Muscle of arm (tissue), 12 donors: ENCODE results near the gene NPLOC4. TPM values are rescaled to one million over a fixed set of nuclear protein-coding genes. Genes with fewer than 3 reads are reported as not detected.

Experiments
- DNase-seq: peaks from one replicate; pipeline ENCODE4 v3.0.0-alpha.2; 2013
- polyA plus RNA-seq, 12 donors: library from polyadenylated mRNA; unstranded; fragments of 120-200 nt; gene quantifications; one replicate each; pipeline ENCODE4 v1.2.1, GENCODE V29; 2013; ENCODE audit not compliant: insufficient read length in 12 of 12

NPLOC4 gene
- polyA plus RNA-seq, 12 donors: 48.7 to 63.7 (median 58.9) TPM; not detected in 1

DNA sequence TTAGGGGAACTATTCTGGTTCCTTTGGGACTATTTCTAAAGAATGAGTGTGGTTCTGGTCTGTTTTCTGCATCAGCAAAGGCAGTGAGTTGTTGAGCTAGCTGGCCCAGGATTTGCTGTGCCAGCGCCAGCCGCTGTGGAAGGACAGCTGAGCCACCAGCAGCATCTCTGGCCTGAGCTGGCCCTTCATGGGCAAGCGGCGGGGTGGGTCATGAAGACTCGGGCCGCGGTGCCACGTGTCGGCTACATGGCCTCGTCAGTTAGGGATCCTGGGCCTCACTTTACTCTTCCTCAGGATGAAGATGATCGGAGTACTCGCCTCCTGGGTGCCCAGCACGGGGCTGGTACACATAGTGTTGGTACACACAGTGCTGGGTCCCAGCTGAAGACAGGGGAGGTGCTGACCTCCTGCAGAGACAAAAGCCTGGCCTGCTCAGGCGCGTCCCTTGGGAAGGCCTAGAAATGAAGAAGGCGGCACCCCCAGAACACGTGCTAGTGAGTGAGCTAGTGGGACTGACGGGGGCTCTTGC is 66.9 kb downstream of the NPLOC4 start:
- no peak for DNase-seq

DNA sequence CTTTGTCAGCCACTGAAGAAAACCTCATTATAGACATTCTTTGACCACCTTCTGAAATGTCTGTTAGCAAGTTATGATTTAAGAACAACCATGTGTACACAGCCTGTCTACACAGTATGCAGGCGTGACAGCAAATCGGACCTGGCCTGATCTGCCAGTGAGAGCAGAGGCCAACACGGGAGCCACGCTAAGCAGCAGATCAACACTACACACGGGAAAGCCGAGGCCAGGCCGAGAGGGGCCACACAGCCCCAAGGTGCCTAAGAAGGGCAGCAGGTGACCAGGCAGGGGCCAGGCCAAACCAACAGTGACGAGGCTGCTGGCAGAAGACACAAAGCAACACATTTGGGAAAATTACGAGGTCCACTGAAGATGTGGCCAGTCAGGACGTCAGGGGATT is 68.5 kb downstream of the NPLOC4 start:
- DNase-seq: no peak

DNA sequence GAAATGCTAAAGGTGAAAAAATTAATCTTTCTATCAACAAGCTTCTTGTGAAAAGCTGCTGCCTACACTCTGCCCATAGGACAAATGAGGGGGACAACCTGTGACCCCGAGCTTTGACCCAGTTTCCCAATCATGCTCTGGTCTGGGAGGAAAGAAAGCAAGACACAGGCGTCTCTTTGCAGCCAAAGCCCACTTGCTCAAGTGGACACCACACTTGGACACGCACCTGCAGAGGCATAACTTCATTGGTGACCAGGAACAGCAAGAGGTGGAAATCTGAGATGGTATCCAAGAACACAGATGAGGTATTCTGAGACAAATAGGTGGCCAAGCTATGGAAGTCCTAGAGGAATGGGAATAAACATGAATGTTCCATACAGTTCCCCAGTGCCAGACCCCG is 69.7 kb downstream of the NPLOC4 start:
- no peak for DNase-seq

DNA sequence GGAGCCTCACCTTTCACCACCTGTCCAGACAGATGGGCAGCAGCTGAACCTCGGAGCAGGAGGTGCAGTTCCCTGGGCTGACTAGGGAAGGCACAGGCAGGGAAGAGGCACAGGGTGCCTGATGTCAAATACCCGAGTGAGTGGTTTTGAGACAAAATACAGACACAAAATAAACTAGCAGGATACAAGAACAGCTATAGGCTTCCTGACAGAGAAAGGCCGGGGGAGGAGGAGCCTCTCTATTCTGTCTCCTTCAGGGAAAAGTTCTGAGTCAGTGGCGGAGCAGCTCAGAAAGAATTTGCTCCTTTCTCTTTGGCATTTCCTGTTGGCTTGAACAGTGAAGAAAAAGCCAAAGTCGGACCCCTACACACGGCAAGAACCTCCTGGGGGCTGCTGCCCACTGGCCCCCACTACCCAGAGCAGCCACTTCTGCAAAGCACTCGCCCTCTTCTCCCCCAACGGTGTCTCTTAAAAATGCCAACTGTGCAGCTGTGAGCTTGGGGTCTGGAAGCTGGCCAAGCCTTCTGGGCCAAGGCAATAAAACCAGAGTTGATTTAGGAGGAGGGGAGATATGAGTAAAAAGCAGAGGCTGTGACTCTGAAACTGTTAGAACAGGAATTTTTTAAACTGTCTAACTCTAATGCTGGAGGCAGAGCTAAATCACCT is 70.3 kb downstream of the NPLOC4 start:
- peak; percentile 85 for DNase-seq

DNA sequence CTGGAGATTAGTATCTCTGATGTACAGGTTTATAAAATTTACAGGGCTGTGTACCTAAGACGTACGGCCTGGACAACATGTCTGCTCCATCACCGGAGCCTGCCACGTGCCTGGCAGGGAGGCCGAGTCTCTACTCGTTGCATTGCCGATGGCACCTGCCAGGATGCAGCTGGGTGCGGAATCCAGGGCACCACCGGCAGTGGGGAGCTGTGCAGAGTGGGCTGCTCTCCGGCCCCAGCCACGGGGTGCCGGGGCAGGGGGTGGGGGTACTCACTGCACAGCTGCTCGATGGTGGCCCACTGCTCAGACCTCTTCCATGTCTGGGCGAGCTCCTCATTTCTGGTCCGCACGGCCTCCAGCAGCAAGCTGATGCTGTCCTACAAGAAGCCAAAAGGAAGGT is 71.7 kb downstream of the NPLOC4 start:
- no peak for DNase-seq

DNA sequence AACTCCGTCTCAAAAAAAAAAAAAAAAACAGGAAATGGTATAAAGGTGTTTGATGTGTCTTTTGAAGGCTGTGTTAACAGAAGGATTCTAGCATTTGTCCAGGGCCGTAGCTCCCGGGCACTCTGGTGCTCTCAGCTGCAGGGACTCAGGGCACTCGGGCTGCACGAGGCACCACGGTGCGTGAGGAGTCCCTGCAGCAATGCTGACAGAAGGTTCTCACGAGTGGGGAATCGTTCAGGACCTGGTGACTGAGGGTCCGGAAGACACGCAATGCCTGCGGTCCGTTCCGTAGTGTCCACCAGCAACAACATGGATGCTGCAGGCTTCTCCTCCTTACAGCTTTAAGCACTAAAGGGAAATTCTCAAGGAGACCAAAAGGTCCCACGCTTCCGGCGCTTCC is 72.1 kb downstream of the NPLOC4 start:
- DNase-seq: no peak

DNA sequence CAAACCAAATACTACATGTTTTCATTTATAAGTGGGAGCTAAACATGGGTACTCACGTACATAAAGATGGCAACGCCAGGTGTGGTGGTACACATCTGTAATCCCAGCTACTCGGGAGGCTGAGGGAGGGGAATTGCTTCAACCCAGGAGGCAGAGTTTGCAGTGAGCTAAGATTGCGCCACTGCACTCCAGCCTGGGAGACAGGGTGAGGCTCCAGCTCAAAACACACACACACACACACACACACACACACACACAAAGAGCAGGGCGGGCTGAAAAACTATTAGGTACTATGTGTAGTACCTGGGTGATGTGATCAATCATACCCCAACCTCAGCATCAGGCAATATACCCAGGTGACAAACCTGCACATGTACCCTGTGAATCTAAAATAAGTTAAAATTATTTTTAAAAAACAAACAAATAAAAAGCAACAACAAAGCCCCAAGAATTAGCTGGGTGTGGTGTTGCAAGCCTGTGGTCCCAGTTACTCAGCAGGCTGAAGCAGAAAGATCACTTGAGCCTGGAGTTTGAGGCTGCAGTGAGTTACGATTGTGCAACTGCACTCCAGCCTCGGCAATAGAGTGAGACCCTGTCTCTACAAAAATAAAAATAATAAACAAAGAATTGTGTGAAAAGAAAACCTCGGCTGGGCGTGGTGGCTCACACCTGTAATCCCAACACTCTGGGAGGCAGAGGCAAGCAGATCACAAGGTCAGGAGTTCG is 72.9 kb downstream of the NPLOC4 start:
- no peak for DNase-seq

DNA sequence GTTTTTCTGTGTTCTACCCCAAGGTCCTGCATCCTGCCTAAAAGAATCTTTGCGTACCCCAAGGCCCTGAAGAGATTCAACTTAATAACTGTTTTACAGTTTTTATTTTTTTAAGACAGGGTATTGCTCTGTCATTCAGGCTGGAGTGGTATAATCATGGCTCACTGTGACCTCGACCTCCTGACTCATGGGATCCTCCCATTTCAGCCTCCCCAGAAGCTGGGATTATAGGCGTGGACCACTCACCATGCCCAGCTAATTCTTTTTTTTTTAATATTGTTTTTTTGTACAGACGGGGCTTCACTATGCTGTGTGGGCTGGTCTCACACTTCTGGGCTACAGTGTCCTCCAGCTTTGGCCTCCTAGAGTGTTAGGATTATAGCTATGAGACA is 75.4 kb downstream of the NPLOC4 start:
- DNase-seq: no peak

DNA sequence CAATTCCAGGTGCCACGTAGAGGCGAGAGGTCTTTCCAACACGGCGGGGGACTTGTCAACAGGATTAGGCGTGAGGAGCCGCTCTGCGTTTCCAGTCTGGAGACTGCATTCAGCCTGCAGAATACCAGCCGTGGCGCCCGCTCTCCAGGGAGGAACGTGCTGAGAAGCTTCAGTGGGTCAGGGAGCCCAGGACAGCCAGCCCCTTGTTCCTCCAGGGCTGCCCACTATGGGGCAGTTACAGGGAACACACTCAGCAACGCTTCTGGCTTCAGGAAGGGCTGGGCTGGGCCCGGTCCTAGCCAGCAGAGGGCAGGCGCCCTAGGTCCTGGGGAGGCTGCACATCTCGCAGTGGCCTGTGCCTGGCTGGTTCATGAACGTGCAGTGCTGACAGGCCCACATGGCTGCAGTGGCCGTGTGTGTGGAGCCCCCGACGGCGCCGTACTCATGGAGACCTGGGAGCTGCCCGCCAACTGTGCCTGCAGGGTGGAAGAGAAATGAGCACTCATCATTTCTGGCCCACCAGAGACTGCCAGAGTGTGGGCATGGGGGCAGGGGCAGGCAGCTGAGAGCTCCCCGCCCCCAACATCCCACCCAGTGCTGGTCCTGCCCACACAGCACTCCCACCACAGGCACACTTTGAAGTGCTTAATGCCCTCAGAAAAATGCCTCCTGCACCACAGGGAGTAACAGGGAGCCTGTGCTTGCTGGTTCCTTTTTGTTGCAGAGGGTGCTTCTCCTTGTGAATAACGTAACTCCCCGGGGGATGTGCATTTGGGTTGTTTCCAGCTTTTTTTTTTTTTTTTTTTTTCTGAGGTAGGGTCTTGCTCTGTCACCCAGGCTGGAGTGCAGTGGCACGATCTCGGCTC is 77.7 kb downstream of the NPLOC4 start:
- DNase-seq: no peak

DNA sequence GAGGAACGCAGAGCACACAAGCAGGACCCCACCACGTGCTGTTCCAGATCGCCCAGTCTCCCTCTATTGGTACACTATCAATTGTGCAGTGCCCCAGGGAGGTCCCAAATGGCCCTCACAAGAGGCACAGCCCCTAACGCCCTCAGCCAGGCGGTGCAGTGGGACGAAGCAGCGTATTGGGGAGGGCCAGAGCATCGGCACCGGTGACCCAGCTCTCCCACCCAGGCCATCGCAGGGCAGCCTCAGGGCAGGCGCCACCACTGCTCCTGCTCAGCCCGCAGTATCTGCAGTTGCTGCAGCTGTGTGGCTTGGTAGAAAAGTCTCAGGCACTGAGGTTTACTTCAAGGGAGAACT is 78.8 kb downstream of the NPLOC4 start:
- no peak for DNase-seq

DNA sequence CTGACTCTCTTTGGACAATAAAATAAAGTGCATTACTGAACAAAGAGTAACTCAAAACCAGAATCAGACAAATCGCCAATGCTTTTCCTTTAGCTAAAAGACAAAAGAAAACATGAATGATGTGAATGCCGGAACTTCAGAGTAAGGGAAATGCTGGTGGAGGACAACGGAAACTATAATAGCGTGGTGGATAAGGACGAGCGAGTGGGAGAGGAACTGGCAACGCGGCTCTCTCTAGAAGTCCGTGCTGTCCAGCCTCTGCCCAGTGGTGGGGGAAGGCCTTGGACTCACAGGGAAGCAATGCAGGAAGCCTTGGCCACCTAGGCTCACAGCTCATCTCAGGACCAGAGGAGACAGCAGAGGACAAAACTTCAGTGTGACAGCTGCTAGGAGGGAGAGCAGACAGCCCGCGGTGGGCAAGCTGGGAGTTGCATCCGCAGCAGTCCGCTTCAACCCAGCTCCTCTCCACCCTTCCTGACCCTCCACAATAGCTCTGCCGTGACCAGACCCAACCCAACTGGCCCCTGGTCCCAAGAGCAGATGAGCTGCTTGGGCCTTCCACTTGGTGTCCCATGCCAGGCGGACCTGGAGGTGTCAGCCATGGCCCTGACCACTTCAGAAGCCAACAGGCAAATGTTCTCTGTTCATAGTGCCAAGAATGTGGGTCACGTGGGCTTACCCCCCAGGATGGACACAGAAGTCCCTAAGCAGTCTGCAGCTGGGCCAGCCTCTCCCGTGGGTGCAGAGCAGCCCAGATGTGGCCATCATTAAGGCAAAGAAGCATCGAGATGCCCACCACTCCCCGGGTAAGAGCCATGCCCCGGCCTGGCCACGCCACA is 79.4 kb downstream of the NPLOC4 start:
- no peak for DNase-seq

DNA sequence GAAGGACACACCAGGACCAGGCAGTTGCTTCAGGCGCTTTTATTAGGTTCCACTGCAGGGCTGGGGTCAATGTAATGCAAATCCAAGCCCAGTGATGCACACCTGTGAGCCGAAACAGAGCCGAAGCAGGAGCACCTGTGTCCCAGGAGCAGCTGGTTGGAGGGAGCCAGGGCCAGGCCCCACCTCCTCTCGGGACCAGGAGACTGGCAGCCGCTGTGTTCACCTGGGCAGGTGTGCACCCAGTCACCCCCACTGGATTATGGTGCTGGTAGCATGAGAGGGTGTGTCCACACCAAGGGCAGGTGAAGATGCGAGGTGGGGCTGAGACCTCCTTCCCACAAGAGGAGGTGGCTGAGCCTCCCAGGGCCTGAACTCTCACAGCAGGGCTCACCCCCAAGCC is 80.0 kb downstream of the NPLOC4 start:
- no peak for DNase-seq

DNA sequence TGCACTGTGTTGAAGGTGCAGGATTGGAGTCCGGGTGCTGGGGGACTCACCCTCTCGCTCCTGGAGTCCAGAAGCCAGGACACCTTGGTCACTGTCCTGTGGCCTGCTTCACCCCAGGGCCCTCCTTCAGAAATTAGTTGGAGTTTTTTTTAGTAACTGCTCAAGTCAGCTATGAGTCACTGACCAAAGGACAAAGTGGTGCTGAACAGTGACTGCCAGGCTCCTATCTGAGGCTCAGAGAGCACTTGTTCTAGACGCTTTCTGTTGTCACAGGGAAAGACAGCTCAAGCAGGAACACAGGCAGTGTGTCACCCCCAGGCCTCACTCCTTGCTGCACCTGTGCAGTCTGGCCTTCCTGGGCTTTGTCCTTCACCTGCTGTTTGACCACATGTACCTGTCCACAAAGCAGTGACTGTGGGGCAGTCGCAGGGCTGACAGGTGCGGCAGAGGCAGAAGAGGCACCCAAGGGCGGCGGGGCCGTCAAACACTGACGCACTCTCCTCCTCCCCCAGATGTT is 80.7 kb downstream of the NPLOC4 start:
- no peak for DNase-seq

DNA sequence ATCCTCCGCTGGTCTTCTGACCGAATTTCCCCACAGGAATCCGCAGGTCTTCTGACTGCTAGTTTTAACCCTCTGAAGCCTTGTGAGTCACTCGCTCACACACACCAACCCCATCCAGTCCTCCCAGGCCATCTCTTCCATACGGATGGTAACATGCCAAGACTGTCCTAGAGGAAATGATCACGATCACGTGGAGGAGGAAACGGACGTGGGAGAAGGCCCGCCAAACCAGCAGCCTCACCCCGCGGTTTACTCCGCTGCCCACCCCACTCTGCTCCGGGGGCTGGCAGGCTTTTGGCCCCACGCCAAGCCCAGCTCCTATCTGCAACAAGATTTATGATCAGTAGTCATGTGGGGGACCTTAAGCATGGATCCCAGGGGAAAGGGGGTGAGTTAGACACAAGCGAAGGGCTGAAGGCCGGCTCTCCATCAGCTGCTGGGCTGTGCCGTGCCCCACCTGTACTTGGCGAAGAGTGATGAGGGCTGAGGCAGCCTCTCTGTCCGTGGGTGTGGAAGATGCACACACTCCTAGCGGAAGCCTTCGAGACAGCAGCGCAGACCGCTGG is 83.2 kb downstream of the NPLOC4 start:
- DNase-seq: no peak

DNA sequence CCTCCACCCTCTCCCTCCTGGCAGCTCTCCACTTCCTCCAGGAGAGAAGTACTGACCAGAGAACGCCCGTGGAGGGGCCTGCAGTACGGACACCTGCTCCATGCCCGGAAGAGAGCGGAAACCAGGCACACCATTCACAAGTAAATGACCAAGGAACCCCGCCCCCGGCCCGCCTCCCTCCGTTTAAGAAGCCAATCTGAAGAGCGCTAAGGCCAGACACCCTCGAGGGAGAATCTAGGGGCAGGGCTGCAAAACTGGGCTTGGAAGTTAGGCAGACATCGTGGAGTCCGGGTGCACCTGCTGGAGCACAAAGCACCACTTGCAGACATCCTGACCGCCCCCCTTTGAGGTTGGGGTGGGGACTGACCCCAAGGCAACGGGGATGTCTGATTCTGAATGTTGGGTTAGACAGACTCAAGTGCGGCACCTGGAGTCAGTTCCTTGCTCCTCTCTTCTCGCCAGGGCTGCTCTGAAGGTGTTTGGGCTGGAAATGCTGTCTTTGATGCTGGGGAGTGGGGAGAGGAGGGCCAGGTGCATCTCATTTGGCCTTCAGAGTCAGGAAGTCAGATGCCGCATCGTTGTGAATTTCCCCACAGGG is 83.8 kb downstream of the NPLOC4 start:
- DNase-seq: peak; percentile 62

DNA sequence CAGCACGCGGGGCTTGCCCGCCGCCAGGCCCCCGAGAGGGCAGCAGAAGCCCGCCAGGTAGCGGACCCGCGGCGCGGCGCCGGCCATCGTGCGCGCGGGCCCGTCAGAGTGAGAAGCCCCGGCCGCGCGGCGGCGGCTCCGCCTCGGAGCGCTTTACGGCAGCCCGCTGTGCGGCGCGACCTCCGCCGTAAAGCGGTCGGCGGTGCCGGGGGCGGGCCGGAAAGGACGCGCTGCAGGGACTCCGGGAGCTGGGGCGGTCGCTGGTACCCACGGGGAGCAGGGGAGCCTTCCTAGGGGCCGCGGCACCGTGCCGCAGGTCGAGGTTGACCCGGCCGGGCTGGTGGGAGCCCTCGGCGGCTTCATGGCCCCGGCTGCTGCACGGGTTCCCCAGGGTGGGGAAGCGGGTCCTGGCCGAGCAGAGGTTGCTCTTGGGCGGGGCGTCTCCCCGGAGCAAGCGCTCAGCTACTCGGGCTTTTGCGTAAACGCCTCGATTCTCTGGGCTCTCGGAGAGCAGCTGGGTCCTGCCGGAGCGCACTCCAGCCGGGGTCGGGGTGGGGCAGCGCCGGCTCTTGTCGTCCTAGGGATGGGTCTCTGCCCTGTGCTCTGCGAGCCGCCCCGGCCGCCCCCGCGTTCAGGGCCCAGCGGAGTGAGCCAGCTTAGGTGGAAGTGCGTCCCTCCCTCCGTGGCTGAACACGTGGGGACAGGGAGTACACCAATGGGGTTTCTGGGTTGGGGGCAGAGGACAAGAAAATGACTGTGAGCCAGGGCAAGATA is 84.5 kb downstream of the NPLOC4 start, which contains the start of gene FAAP100:
Gene FAAP100 (minus strand): TSS at position 110 of the 774 bp plus-strand sequence. CDS start 23 bp downstream, at position 87.
- peak; percentile 75 for DNase-seq

DNA sequence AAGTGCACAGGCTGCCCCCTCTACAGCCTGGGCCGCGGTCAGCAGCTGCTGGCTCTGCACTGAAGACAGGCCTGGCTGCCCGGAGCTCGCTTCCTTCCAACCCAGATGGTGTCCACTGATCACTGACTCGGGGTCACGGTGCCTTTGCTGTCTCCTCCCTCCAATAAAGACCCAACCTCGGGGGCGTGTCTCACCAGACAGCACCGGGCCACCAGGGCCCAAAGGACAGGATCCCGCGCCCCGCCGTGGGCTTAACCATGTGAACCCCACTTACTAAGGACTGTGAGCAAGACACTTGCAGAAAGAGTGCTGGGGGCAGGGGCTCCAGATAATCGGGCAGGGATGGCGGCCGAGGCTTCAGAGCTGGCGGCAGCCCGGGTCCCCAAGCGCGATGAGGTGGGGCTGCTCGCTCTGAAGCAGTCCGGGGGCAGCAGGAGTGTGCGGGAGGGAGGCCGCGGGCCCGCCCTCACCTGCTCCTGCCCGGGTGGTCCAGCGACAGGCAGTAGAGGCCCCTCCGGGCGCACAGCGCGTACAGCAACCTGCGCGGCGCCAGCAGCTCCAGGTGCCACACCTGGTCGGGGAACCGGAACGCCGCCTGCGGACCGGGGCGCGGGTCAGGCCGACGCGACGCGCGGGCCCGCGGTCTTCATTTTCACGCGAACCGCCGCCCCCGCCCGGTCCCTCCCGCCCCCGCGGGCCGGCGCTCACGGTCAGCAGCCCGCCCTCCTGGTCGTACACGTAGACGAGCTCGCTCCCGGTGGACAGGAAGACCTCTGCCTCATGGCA is 85.3 kb downstream of the NPLOC4 start:
- DNase-seq: no peak

DNA sequence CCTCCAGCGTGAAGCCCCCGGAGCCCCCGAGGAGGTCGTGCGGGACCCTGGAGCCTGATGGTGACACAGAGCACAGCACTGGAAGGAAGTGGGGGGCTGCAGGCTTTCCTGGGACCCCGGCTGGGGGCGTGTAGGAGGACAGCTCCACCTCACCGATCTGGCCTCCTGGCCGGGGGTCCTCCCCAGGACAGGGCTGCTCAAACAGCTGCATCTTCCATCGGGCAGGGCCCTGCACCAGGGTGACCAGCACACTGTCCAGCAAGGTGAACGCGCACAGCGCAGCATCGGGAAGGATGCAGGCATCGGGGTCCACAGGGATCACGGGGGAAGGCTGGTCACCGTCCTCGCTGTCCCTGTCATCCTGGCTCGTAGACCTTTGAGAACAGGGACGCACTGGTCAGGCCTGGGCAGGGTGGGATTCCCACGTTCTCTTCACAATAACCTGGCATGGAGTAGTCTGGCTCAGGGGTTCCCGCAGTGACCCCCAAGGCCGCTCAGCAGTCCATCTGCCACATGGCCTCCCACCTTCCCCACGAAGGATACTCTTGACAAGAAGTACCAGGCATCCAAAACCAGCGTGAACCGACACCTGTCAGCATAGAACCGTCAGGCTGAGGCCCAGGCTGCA is 86.0 kb downstream of the NPLOC4 start:
- DNase-seq: no peak
